T-helper 17 cell (primary cell): ENCODE measurements around the gene AKAIN1. TPM values are rescaled to one million over a fixed set of nuclear protein-coding genes. Genes with fewer than 3 reads are reported as not detected.
A peak's percentile ranks its signal among the peaks of the same experiment; 100 is the strongest.

Source experiments
- ATAC-seq: fragments of 150-1000 bp; cut with Tn5 transposase; 2 replicates; pipeline ENCODE4 v1.10.0; 2021; ENCODE audit warnings: mild to moderate bottlenecking, moderate library complexity
- DNase-seq, 3 donors: peaks; one replicate each; pipeline versions ENCODE4 v3.0.0 to v3.0.0-alpha.2; 2020 to 2021
- H3K9me3 ChIP-seq: one replicate; pipeline ENCODE4 v1.7.0; 2013; ENCODE audit warnings: low read length, mild to moderate bottlenecking; ENCODE audit not compliant: control insufficient read depth, poor library complexity, severe bottlenecking
- H3K27ac Mint-ChIP-seq: one replicate; pipeline ENCODE4 v1.8.0; 2022; ENCODE audit warnings: mild to moderate bottlenecking, moderate library complexity, mixed read lengths
- H3K27me3 Mint-ChIP-seq: one replicate; pipeline ENCODE4 v1.8.0; 2022; ENCODE audit warnings: mixed read lengths
- H3K36me3 Mint-ChIP-seq: one replicate; pipeline ENCODE4 v1.8.0; 2022; ENCODE audit warnings: low read depth, mixed read lengths
- H3K4me1 Mint-ChIP-seq: one replicate; pipeline ENCODE4 v1.8.0; 2022; ENCODE audit warnings: mild to moderate bottlenecking, mixed read lengths
- H3K4me3 Mint-ChIP-seq: one replicate; pipeline ENCODE4 v1.8.0; 2022; ENCODE audit warnings: mild to moderate bottlenecking, moderate library complexity, mixed read lengths
- total RNA-seq, 4 donors: library from RNA in 2 of 4; stranded (reverse) in 2 of 4; gene quantifications; one replicate each; pipeline ENCODE4 v1.2.3 and lab custom pipeline; 2022 to 2026

AKAIN1 gene
- total RNA-seq, 2 donors from 2014 or later: not detected

DNA sequence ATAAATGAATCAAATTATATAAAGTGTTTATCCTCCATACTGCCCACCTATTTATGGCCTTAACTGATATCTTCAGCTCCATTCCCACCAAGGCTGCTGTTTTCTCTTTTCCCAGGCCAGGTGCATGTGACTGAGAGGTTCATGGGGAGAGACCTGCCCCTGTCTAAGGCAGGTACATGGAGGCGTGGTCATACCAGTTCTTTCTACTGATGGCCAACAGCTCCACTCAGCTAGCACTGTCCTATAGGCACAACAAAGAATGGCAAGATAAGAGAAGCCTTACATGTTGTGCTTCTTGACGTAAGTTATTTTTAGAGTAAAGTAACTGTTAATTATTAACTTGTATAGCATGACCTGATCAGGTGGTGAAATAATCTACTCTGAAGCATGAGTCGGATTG, 16.8 kb downstream of the AKAIN1 start:
- Mint-ChIP-seq H3K36me3 (no peaks in the 10 kb centered on the region), H3K27me3 (peaks cover 30% of the 10 kb centered on the region), H3K27ac (no peak overlapping the region), H3K4me1 (no peaks in the 10 kb centered on the region), H3K4me3 (no peak overlapping the region)
- no peaks in the 10 kb centered on the region for H3K9me3 ChIP-seq
- ATAC-seq (no peak), DNase-seq (no peak)

DNA sequence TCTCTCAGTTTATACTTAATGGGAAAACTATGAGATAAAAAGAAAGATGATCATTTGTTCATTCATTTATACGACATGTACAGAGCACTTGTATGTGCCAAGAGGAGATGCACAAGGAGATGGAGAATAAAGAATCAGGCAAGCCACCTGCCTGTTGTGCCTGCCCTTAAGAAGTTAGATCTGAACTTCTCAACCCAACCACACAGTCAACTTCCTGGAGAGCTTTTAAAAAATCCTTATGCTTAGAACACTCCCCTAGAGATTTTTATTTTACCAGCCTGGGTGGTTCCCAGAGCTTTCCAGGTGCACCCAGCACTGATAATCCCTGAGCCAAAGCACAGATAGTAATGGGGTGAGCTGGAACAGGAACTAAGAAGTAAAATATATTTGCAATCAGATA, 18.5 kb downstream of the AKAIN1 start:
- no peak for DNase-seq

GRCh38 chr18:5175378-5175777, 21.7 kb downstream of the AKAIN1 start:
- Mint-ChIP-seq H3K27me3 (peaks cover 17% of the 10 kb centered on the region), H3K27ac (no peak overlapping the region), H3K36me3 (no peaks in the 10 kb centered on the region), H3K4me3 (no peak overlapping the region), H3K4me1 (no peaks in the 10 kb centered on the region)
- no peak for DNase-seq
- H3K9me3 ChIP-seq: no peaks in the 10 kb centered on the region
- ATAC-seq: peak; percentile 28

More for the DNA sequence above, 18.5 kb downstream of the AKAIN1 start:
- Mint-ChIP-seq H3K4me3 (no peak overlapping the region), H3K27ac (no peak overlapping the region), H3K36me3 (no peaks in the 10 kb centered on the region), H3K4me1 (no peaks in the 10 kb centered on the region), H3K27me3 (peaks cover 30% of the 10 kb centered on the region)
- no peak for ATAC-seq
- no peaks in the 10 kb centered on the region for H3K9me3 ChIP-seq

DNA sequence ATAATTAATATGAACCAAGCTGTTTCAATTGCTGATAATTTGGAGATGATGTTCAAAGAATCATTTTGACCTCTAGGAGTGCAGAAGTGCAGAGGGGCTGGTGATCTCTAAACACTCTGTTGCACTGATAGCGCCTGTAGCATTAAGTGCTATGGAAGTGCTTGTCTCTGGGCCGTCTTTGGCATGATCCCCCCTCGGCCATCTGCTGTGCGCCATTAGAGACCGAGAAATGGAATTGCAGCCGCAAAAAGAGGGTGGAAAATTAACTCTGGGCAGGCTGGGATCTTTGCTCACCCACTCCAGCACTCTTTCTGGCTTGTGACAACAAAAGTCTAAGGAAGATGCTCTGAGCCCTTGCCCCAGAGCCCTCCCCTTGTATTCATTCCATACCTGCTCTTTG, 23.4 kb downstream of the AKAIN1 start:
- no peak overlapping the region for H3K27ac Mint-ChIP-seq
- no peaks in the 10 kb centered on the region for H3K9me3 ChIP-seq
- H3K36me3 Mint-ChIP-seq: no peaks in the 10 kb centered on the region
- DNase-seq (no peak), ATAC-seq (no peak)
- no peaks in the 10 kb centered on the region for H3K4me1 Mint-ChIP-seq
- H3K4me3 Mint-ChIP-seq: no peak overlapping the region
- H3K27me3 Mint-ChIP-seq: peaks cover 9% of the 10 kb centered on the region

DNA sequence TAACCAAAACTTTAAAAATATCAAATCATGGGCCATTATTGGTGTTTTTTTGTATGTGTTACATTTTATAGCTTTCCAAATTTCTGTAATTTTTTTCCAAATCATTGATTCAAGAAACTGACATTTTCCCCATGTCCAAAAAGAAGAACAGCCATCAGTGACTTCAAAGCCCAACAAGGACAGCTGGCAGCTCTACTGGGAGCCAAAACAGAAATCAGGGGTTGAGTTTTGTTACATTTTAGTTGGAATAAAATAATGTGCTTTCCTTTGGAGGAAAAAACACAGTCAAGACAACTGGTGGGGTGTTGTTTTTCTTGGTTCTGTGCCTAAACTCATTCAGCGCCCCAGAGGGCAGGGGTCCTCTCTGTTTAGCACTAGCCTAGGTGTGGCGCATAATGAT, 23.8 kb downstream of the AKAIN1 start:
- H3K27me3 Mint-ChIP-seq: peaks cover 7% of the 10 kb centered on the region
- no peaks in the 10 kb centered on the region for H3K36me3 Mint-ChIP-seq
- DNase-seq: no peak
- H3K4me1 Mint-ChIP-seq: peaks cover 2% of the 10 kb centered on the region
- H3K27ac Mint-ChIP-seq: no peak overlapping the region
- no peak overlapping the region for H3K4me3 Mint-ChIP-seq
- no peaks in the 10 kb centered on the region for H3K9me3 ChIP-seq
- no peak for ATAC-seq

DNA sequence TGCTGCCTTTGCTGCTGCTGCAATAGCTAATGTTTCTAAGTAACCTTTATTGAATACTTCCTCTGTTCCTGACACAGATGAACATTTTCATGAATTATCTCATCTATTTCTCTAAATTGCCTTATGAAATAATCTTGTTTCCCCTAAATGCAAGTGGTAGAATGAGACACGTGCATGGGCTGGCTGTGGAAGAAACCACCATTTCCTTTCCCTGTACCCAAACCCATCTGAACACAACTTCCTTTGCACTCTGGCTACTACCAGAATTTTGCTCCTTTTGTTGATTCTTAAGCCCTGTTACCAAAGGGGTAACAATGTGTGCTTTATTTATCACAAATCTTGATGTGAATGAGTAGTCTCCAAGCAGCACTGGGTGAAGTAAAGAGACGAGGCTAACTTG, 29.2 kb downstream of the AKAIN1 start:
- Mint-ChIP-seq H3K4me3 (peak overlapping the region; percentile 10), H3K4me1 (peaks cover 10% of the 10 kb centered on the region), H3K36me3 (no peaks in the 10 kb centered on the region), H3K27me3 (peaks cover 4% of the 10 kb centered on the region), H3K27ac (no peak overlapping the region)
- H3K9me3 ChIP-seq: no peaks in the 10 kb centered on the region
- no peak for DNase-seq
- no peak for ATAC-seq

- no peak for DNase-seq
- peaks cover 10% of the 10 kb centered on the region for H3K4me1 Mint-ChIP-seq
- H3K36me3 Mint-ChIP-seq: no peaks in the 10 kb centered on the region
- H3K27me3 Mint-ChIP-seq: peaks cover 4% of the 10 kb centered on the region
- H3K4me3 Mint-ChIP-seq: no peak overlapping the region
- no peak overlapping the region for H3K27ac Mint-ChIP-seq
- no peaks in the 10 kb centered on the region for H3K9me3 ChIP-seq
- no peak for ATAC-seq
Measured at GRCh38 chr18:5166606-5167280, 30.3 kb downstream of the AKAIN1 start.

DNA sequence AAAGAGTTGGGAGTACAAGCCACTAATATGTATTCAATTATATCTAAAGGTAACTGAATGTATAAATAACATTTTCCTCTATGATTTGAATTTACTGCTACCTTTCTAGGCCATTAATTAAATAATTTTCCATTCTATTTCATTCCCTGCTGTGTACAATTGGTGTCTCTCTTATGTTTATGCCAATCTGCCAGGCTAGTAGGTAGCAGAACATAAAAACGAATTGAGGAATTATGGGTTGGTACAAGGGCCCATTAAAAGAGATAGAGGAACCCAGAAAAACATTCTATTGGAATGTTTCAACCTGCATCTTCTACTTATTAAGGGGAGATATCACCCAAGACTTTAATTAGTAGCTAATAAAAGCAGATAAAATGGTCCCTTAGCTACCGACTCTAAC, 32.2 kb downstream of the AKAIN1 start:
- no peaks in the 10 kb centered on the region for H3K9me3 ChIP-seq
- ATAC-seq (no peak), DNase-seq (no peak)
- peaks cover 10% of the 10 kb centered on the region for H3K4me1 Mint-ChIP-seq
- H3K27me3 Mint-ChIP-seq: peaks cover 4% of the 10 kb centered on the region
- no peak overlapping the region for H3K4me3 Mint-ChIP-seq
- no peak overlapping the region for H3K27ac Mint-ChIP-seq
- H3K36me3 Mint-ChIP-seq: no peaks in the 10 kb centered on the region

- DNase-seq (no peak), ATAC-seq (no peak)
- Mint-ChIP-seq H3K4me1 (peaks cover 18% of the 10 kb centered on the region), H3K36me3 (no peaks in the 10 kb centered on the region), H3K27me3 (peaks cover 10% of the 10 kb centered on the region), H3K27ac (no peak overlapping the region), H3K4me3 (no peak overlapping the region)
- no peaks in the 10 kb centered on the region for H3K9me3 ChIP-seq
Measured at GRCh38 chr18:5162111-5162510, 34.9 kb downstream of the AKAIN1 start.

DNA sequence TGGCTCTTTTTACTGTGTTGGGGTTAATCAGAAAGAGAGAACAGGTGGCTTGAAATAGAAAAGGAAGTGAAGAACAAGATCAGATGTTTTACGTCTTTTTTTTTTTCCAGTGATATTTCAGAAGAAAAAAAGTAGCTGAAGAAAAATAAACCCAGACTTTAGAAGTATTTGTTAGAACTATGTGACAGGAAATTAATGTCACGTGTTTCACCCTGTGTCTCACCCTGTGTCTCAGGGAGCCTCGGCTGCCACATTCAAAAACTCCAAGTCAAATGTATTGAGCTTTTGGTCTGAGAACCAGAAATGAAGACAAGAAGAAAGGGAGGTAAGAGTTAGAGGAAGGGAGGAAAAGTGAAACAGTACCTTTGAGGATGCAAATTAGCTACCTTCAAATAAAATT, 38.0 kb downstream of the AKAIN1 start:
- Mint-ChIP-seq H3K4me3 (no peak overlapping the region), H3K27me3 (peaks cover 14% of the 10 kb centered on the region), H3K27ac (peak overlapping the region; percentile 62), H3K4me1 (peaks cover 15% of the 10 kb centered on the region), H3K36me3 (no peaks in the 10 kb centered on the region)
- no peaks in the 10 kb centered on the region for H3K9me3 ChIP-seq
- no peak for DNase-seq
- ATAC-seq: peak; percentile 33

DNA sequence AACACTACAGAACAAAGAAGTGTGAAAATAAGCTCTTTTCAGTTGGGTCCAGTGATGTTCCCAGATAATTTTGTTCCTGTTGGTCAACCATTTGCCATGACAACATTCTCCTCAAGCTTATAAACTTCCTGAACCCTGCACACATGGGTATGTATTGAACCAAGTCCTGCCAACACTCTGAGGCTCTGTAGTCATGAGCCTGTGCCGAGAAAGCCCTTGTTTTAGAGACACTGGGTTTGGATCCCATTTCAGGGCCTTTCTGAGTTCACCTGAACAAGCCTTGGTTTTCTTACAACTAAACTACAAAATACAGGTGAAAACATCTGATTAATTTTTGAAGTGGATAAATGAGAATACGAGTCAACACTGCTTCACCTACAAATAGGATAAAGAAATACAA, 38.5 kb downstream of the AKAIN1 start:
- peaks cover 15% of the 10 kb centered on the region for H3K27me3 Mint-ChIP-seq
- H3K4me3 Mint-ChIP-seq: no peak overlapping the region
- no peaks in the 10 kb centered on the region for H3K36me3 Mint-ChIP-seq
- peaks cover 15% of the 10 kb centered on the region for H3K4me1 Mint-ChIP-seq
- no peaks in the 10 kb centered on the region for H3K9me3 ChIP-seq
- DNase-seq (no peak), ATAC-seq (no peak)
- peak overlapping the region; percentile 62 for H3K27ac Mint-ChIP-seq

- DNase-seq: no peak
- Mint-ChIP-seq H3K27me3 (peaks cover 19% of the 10 kb centered on the region), H3K4me1 (peaks cover 15% of the 10 kb centered on the region), H3K4me3 (no peak overlapping the region), H3K27ac (no peak overlapping the region), H3K36me3 (no peaks in the 10 kb centered on the region)
- ATAC-seq: no peak
- H3K9me3 ChIP-seq: no peaks in the 10 kb centered on the region
Measured at GRCh38 chr18:5158172-5158571, 38.9 kb downstream of the AKAIN1 start.

DNA sequence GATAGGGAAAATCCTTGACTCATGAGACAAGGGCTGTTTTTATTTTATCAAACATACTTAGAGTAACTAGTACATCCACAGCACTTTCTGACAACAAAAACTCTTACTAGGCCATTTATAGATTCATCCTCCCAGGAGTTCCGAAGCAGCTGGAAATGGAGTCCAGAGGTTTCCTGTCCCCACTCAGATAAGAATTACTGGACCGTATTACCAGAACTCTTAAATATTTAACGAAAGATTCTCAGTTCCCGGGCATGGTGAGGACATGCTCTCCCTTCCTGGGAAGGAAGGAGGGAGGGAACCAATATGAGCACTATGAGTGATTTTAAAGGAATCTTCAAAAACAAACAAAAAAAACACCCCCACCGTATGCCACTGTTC, 41.2 kb downstream of the AKAIN1 start:
- Mint-ChIP-seq H3K27me3 (peaks cover 19% of the 10 kb centered on the region), H3K4me3 (no peak overlapping the region), H3K27ac (no peak overlapping the region), H3K4me1 (peaks cover 15% of the 10 kb centered on the region), H3K36me3 (no peaks in the 10 kb centered on the region)
- ATAC-seq (no peak), DNase-seq (no peak)
- no peaks in the 10 kb centered on the region for H3K9me3 ChIP-seq

GRCh38 chr18:5155218-5155906, 41.7 kb downstream of the AKAIN1 start:
- Mint-ChIP-seq H3K27me3 (peaks cover 19% of the 10 kb centered on the region), H3K4me1 (peaks cover 15% of the 10 kb centered on the region), H3K36me3 (no peaks in the 10 kb centered on the region), H3K4me3 (no peak overlapping the region), H3K27ac (no peak overlapping the region)
- ATAC-seq (no peak), DNase-seq (no peak)
- H3K9me3 ChIP-seq: no peaks in the 10 kb centered on the region
